ELR (cell line): ENCODE measurements around the gene CHRNA7.

Experiments
- DNase-seq: peaks from one replicate; pipeline ENCODE4 v3.0.0-alpha.2; 2015; ENCODE audit warnings: low read depth

CHRNA7 gene

DNA sequence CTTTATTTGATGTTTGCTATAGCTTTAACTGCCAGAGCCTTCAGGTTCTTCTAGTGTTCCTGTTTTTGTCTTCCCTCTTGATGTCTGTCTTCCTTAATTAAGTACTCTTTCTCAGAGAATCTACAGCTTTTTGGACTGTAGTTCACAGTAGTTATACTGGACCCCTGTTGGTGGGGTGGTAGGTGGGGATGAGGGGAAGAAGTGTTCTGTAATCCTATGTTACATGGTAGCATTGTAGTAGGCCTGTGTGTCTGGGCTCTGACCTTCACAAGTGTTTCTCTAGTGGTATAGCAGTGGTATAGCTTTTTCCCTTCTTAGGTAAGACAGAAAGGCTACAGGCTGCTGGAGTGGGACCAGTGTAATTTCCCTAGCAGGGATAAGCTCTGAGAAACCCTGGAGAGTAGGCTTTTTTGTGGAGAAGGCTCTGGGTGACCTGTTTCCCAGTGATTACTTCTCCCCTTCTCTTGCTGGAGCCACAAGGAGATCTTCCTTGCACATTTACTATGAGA, 59.6 kb downstream of the CHRNA7 start:
- no peak for DNase-seq

DNA sequence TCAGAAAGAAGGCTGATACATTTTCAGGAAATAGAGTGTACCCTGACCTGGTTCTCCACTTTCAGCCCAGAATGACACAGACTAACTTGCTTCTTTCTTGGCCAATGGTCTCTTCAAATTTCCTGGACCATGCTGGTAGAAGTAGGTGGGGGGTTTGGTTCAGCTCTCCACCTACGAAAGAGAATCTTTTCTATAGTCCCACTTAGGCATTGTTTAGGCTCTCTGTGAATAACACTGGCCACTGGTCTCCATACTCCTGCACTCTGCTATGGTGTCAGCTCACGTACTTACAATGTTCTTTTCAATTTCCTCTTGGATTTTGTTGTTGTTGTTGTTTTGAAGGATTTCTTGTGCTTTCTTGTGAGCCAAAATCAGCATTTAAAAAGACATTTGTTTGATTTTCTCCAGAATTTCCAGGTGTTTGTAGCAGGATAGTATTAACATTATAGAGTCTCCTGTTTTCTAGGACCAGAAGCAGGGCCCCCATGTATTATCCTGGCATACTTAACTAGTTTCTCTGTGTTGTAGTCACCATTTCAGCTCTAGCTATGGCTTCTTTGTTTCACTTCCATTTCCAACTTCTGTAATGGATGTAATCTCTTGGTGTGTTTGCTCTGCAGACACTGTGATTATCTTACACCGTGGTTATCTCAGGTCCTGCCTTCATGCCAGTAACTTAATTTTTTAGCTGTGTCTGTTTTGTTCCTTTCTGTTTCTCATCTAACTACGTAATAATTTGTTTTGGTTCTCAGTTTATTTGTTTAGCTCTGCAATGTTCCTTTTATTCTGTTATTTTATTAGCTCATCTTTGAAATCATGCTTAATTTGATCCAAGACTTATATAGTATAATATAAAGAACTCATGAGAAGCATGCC, 61.4 kb downstream of the CHRNA7 start:
- no peak for DNase-seq

DNA sequence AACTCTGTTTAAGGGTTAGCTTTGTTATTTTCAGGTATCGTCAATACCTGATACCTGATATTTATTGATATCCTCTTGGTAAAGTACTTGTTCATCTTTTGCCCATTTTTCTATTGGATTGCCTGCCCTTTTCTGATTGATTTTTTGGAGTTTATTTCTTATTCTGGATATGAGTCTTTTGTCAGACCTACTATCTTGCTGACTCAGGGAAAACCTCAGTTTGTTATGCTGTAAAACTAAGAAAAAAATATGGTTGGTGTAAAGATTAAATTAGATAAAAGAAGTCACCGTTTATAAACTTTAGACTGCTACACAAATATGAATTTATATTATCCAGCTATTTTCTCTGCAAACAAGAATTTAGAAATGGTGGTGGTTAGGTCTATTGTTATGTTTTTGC, 65.9 kb downstream of the CHRNA7 start:
- DNase-seq: no peak

- no peak for DNase-seq
Observed at GRCh38 chr15:32096916-32097617, 66.8 kb downstream of the CHRNA7 start.

DNA sequence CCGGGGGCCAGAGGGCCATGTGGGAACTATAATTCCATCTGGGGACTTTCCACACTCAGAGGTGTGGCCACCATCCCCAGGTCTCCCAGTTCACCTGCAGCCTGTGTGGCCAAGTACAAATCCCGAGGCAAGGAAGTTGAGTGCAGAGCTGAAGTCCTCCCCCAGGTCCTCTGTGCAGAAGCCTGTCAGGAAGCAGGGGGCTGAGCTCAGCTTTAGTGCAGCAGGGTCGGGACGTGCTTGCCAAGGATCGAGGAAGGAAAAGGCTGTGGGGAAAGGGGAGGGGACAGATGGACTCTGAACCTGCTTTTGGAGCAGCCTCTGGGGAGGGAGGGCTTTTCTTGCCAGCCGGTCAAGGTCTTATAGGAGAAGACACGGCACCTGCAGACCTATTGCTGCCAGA, 67.7 kb downstream of the CHRNA7 start:
- no peak for DNase-seq

GRCh38 chr15:32099097-32099785, 68.9 kb downstream of the CHRNA7 start:
- no peak for DNase-seq

DNA sequence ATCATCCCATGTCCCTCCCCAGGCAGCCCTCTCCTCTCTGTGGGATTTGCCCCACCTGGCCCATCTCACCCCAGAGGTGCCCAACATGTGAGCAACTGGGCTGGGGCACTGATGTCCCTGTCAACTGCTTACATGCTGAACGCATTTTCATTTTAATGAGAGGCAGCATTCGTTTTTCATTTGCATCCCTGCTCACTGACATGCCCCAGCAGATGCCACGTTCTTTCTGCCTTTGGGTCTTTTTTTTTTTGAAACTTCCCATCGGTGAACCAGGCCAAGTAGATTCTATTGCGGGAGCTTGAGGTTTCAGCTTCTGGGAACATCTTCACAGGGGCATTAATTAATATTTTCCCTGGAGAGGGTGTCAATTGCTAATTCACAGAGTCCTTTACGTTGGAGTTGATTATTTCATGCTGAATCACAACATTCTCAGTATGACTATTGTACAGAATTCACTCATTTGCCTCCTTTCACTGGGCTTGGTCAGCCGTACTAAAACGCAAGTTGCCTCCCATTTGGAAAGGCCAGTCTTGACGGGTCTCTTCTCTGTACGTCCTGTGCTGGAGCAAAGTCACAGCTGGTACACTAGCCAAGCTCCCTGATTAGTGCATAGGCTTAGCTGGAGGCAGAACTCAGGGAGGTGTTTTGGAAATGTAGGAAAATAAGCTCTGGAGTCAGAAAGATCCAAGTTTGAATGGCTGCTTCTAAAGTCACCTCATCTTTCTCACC, 69.8 kb downstream of the CHRNA7 start:
- DNase-seq: no peak

DNA sequence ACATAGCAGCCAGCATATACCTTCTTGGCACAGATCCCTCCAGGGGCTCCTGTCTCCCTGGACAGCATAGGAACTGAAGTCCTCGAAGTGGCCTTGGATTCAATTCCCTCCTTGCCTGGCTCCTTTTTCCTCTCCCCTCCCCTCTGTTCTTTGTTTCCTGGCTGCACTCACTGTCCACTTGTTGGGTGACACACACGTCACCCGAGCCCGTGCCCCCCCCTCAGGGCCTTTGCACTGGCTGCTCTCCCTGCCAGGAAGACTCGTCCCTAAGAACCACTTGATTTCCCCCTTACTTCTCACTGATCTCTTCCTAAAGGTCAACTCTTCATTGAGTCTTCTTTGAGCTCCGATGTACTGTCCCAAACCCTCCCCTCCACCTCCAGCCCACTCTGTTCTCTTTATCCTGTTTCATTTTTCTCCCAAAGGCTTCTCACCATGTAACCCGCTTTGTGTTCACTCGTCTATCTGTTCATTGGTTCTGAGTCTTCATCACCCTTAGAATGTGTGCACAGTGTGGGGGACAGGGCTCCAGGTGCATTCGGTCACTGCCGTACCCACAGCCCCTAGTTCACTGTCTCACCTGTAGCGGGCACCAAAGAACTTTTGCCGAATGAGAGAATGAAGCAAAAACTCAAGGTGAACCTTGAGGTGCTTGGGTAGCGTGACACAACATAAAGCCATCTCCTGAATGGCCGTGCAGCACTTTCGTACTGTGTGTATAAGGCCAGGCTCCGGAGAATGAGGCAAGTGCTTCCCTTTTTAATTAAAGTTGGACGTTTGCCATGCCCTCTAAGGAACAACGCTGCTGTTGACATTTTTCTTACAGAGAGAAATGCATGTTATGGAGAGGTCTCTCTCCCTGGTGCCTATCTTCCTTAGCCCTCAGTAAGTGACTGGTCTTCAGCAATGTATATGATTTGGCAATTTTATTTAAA, 74.0 kb downstream of the CHRNA7 start:
- no peak for DNase-seq

- DNase-seq: no peak
Observed at GRCh38 chr15:32105258-32106241, 75.2 kb downstream of the CHRNA7 start.

DNA sequence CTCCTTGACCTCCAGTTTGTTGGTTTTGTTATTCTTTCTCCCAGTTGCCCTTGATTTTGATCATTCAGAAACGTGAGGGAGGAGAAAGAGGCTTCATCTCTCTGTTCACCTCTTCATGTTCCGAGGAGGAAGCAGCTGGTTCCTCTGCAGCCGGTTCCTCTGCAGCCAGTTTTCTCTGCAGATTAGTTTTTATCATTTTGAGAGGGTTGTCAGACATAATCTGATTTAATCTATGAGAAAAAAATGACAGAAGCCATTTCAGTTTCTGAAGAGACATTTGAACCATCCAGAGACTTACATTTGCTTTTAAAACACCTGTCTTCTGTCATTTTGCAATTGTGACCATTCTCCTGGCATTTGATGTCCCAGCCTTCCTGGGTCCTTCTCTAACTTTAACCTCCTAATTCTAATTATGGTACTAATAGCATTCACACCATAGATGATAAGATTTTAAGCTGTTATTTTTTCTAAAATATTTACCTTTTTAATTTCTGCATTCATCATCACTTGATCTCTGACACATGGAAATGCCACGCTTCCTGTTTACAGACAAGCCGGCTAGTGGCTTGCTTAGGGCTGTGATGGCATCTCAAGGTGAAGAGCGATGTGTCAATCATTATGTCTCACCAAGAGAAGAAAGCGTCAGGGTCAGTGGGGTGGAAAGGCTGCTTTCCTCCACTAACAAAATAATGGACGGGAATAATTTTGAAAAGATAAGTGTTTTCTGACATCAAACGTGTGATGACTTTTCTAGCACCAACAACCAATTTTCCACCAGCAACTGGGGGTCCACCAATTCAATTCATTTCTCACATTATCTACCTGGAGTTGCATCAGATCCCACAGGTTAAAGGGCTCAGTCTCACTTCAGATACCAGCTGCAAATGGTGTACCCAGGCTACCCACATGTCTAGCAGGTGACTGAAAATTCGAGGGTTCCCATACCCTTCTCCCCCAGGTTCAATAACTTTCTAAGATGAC, 76.4 kb downstream of the CHRNA7 start:
- no peak for DNase-seq

GRCh38 chr15:32107477-32108080, 77.3 kb downstream of the CHRNA7 start:
- no peak for DNase-seq

DNA sequence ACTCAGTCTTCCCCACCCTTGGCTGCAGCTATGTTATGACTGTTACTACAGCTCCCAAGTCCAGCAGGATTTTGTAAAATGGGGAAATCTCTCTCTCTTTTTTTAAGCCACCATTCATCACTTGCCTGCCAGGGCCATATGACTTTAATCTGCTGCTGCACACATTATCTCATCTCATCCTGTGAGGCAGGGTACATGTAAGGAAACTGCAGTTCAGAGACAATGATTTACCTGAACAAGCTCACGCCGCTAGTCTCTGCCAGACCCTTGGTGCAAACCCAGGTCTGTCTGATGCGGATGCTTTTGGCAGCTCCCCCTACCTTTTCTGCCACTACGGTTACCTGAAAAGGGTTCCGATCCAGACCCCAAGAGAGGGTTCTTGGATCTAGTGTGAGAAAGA, 78.3 kb downstream of the CHRNA7 start:
- no peak for DNase-seq

GRCh38 chr15:32112101-32112500, 81.8 kb downstream of the CHRNA7 start:
- DNase-seq: no peak

GRCh38 chr15:32113224-32113623, 82.9 kb downstream of the CHRNA7 start:
- no peak for DNase-seq

DNA sequence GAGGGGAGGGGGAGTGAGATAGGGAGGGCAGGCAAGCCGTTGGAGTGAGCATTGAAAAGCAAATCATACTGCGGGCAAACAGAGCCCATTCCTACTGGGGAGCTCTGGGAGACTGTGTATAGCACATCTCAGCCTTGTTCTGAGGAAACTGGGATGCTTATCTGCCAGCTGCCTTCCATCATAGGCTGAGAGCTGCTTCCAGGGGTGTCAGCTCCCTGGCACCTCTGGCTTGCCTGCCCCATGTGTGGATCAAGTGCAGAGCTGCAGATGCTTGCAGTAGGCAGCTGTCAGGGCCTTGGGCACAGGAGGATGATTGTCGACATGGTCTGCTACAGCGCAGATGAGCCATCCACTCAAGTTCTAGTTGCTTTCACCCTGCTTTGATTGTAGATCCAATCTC, 86.8 kb downstream of the CHRNA7 start:
- DNase-seq: no peak

DNA sequence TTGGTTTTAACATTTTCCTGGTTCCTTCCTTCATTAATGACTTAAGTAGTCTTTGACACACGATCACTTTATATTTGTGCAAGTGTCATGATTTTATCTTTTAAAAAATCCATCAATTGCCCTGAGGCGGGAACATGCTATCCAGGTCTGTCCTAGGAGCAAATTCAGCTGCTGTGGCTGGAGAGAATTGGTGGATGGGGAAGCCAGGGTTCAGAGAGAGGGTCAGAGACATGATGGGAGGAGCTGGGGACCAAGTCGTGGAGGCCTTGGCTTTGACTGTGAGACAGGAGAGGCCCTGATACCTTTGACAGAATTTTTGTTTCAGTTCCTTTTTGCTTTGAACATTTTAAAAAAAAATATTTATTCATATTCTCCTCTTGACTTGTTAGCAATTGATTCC, 89.0 kb downstream of the CHRNA7 start:
- no peak for DNase-seq

DNA sequence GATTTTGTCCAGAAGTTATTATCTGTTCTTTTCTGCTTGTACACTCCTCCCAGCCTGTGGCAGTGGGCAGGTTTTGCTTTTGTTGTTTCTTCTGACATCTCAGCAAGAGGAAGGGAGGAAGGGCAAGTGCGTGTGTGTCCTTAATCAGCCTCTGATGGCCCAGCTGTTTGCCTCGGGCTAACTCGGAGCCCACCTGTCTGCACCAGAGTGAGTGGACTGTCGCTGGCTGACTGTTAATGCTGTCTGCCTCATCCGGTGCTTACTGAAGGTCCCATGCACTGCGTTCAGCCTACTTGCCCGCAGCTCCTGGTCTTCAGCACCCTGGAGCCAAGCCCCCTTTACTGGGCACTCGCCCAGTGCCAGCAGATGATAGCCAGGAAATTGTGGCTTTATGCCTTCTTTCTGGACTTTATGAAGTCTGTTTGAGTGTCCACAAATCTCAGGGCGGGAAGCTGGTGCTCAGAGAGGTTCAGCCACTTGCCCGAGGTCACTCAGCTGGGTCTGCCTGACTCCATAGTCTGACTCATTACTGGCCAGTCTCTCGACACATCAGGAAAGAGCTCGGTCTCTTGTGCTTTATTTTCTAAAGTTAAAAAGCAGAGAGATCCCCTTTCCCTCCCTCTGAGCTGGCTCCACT, 89.5 kb downstream of the CHRNA7 start:
- DNase-seq: no peak
